Fibroblast of upper back skin (primary cell): ENCODE data around the gene LIME1.
"Not testable (repeated sequence)": the region's sequence is repeated elsewhere in the genome, so short reads cannot be mapped to it uniquely, and the experiment has no call there.

Experiments used
- DNase-seq: peaks from one replicate; pipeline ENCODE4 v3.0.0-alpha.2; 2013

LIME1 gene

DNA sequence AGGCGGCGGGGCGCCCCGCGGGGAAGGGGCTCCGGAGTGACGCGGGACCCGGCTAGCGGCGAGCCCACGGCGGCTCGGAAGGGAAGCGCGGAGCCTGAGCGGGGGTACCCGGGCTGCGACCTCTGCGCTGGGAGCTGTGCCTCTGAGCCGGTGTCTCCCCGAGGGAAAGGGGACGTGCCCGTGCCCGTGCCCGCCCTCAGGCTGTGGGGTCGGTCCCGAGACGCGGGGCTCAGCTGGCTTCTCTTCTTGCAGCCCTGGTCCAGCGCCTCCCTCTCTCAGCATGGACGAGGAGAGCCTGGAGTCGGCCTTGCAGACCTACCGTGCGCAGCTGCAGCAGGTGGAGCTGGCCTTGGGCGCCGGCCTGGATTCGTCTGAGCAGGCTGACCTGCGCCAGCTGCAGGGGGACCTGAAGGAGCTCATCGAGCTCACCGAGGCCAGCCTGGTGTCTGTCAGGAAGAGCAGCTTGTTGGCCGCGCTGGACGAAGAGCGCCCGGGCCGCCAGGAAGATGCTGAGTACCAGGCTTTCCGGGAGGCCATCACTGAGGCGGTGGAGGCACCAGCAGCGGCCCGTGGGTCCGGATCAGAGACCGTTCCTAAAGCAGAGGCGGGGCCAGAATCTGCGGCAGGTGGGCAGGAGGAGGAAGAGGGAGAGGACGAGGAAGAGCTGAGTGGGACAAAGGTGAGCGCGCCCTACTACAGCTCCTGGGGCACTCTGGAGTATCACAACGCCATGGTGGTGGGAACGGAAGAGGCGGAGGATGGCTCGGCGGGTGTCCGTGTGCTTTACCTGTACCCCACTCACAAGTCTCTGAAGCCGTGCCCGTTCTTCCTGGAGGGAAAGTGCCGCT is 27.9 kb upstream of the LIME1 start:
- DNase-seq: no peak

GRCh38 chr20:63709149-63709527 is 27.3 kb upstream of the LIME1 start:
- no peak for DNase-seq

GRCh38 chr20:63711085-63711645 is 25.3 kb upstream of the LIME1 start:
- DNase-seq: no peak

- no peak for DNase-seq
These were observed 24.3 kb upstream of the LIME1 start for GRCh38 chr20:63712191-63712590.

GRCh38 chr20:63714858-63715257 is 21.6 kb upstream of the LIME1 start:
- DNase-seq: no peak

GRCh38 chr20:63718996-63719395 is 17.5 kb upstream of the LIME1 start:
- DNase-seq: no peak

GRCh38 chr20:63722967-63723622 is 13.4 kb upstream of the LIME1 start:
- DNase-seq: not testable (repeated sequence)

- DNase-seq: not testable (repeated sequence)
These were observed 6.2 kb upstream of the LIME1 start for GRCh38 chr20:63730189-63730733.

DNA sequence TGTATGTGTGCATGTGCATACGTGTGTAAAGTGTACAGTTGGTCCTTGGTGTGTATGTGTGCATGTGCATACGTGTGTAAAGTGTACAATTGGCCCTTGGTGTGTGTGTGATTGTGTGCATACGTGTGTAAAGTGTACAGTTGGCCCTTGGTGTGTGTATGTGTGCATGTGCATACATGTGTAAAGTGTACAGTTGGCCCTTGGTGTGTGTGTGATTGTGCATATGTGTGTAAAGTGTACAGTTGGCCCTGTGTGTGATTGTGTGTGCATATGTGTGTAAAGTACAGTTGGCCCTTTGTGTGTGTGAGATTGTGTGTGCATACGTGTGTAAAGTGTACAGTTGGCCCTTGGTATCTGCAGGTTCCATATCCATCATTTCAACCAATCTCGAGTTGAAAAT is 5.1 kb upstream of the LIME1 start:
- no peak for DNase-seq

- DNase-seq: no peak
These were observed 4.1 kb upstream of the LIME1 start for GRCh38 chr20:63732118-63733095.

DNA sequence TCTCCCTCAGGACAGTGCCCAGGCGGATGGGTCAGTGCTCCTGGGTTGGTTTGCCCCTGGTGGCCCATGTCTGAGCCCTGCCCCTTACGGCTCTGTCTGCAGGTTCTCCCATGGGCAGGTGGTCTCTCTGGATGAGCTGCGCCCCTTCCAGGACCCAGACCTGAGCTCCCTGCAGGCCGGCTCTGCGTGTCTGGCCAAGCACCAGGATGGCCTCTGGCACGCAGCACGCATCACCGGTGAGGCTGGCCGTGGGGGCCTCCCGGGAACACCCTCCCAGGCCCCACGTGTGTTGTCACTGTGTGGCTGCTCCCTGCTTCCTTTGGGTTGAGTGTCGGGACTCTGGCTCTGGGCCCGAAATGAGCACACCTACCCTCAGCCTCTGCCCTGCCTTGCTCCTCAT is 3.3 kb upstream of the LIME1 start:
- DNase-seq: no peak

DNA sequence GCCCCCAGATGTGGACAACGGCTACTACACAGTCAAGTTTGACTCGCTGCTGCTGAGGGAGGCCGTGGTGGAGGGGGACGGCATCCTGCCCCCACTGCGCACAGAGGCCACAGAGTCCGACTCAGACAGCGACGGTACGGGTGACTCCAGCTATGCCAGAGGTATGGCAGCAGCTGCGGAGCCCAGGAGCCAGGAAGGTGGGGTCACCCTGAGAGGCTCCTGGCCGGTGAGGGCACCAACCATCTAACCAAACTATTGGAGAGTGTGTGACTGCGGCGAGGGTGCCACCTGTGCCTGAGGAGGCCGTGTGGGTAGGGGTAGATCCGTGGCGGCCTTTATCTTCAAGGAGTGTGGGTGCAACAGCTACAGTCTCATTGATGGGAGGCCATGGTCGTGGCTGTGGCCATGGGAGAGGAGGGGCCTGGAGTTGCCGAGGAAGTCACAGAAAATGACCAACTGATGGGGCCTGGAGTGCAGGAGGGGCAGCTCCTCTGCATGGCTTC is 2.8 kb upstream of the LIME1 start:
- no peak for DNase-seq

DNA sequence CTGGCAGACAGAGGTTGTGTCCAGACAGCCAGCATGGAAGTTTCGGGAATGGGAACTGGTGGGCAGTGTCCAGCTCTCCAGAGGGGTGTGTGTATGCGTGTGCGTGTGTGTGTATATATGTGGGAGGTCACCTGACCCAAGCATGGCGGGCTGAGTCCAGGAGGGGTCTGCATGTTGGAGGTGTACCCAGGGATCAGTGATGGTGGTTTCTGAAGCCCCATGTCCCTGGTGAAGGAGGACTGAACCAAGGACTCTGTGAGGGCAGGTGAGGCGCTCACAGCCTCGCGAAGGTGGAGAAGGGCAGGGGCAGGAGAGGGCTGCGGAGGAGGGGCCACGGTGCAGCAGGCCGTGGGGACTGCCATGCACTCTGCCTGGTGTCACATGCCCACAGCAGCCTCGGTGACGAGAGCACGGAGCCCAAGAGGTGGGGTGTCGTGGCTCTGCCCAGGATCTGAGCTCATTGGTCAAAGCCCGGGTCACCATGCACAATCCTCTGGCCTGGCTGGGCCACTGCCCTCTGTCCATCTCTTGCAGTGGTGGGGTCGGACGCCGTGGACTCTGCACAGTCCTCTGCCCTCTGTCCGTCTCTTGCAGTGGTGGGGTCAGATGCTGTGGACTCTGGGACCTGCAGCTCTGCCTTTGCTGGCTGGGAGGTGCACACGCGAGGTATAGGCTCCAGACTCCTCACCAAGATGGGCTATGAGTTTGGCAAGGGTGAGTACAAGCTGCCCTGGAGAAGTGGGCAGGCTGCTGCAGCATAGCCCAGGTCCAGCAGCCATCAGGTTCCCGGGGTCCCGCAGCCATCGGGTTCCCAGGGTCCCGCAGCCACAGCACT is 2.1 kb upstream of the LIME1 start:
- no peak for DNase-seq

GRCh38 chr20:63734946-63735858 is 1.3 kb upstream of the LIME1 start:
- DNase-seq: no peak

DNA sequence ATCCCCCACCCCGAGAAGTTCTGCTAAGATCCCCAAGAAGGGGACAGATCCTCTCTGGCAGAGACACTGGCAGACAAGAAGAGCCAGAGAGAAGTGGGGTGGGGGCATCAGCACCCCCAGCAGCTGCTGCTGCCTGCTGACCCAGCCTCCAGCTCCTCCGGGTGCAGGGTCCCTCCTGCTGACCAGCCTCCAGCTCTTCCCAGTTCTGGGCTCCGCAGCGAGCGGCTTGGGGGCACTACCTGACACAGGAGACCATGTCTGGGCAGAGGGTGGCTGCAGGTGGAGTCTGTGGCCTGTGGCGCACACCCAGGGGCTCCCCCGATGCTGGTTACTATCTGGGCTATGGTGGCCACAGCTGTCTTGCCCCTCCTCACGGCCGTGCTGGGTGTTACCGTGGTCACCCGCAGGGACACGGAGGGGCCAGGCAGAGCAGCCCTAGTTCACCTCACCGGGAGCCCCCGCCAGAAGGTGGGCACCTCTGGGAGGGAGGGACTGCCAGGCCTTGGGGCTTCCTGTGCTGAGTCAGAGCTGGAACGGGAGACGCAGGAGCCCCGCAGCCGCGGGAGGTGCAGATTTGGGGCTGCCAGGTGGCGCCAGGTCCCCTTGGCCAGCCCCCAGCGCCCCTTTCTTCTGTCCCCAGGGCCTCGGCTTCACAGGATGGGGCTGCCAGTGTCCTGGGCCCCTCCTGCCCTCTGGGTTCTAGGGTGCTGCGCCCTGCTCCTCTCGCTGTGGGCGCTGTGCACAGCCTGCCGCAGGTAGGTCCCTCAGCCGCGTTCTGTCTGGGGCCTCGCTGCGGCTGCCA is 630 bp downstream of the LIME1 start:
- no peak for DNase-seq

- DNase-seq: no peak
These were observed 1.2 kb downstream of the LIME1 start for GRCh38 chr20:63737695-63737944.

- DNase-seq: no peak
These were observed 1.7 kb downstream of the LIME1 start for GRCh38 chr20:63737945-63738686.

GRCh38 chr20:63738687-63739129 is 2.2 kb downstream of the LIME1 start:
- no peak for DNase-seq
